Mucosa of rectum (tissue), 2 donors: ENCODE measurements around the gene PDE4D.
"Not testable (repeated sequence)": the region's sequence is repeated elsewhere in the genome, so short reads cannot be mapped to it uniquely, and the experiment has no call there.

ENCODE experiments used
- H3K27ac ChIP-seq, 2 donors: one replicate each; pipeline ENCODE4 v1.7.0; 2013; ENCODE audit warnings: inconsistent platforms in 2 of 2, low read depth in 2 of 2, low read length in 2 of 2
- H3K27me3 ChIP-seq, 2 donors: one replicate each; pipeline ENCODE4 v1.7.0; 2013; ENCODE audit warnings: low read length in 2 of 2; ENCODE audit not compliant: control insufficient read depth in 2 of 2, insufficient read depth in 2 of 2
- H3K36me3 ChIP-seq, 2 donors: one replicate each; pipeline ENCODE4 v1.7.0; 2013; ENCODE audit warnings: low read length in 2 of 2; ENCODE audit not compliant: control insufficient read depth in 2 of 2, insufficient read depth in 2 of 2
- H3K4me1 ChIP-seq, 2 donors: one replicate each; pipeline ENCODE4 v1.7.0; 2013; ENCODE audit warnings: low read length in 2 of 2, mild to moderate bottlenecking in 1 of 2; ENCODE audit not compliant: control insufficient read depth in 2 of 2, insufficient read depth in 2 of 2
- H3K4me3 ChIP-seq, 2 donors: one replicate each; pipeline ENCODE4 v1.7.0; 2013; ENCODE audit warnings: low read length in 2 of 2
- H3K9ac ChIP-seq, 2 donors: one replicate each; pipeline ENCODE4 v1.7.0; 2013; ENCODE audit warnings: low read length in 2 of 2, low read depth in 1 of 2, mild to moderate bottlenecking in 1 of 2
- H3K9me3 ChIP-seq, 2 donors: one replicate each; pipeline ENCODE4 v1.7.0; 2013; ENCODE audit warnings: low read length in 2 of 2; ENCODE audit not compliant: control insufficient read depth in 2 of 2
- donor health status: healthy.
- donor health status: Normal muscosa, but diverticular disease.

PDE4D gene

DNA sequence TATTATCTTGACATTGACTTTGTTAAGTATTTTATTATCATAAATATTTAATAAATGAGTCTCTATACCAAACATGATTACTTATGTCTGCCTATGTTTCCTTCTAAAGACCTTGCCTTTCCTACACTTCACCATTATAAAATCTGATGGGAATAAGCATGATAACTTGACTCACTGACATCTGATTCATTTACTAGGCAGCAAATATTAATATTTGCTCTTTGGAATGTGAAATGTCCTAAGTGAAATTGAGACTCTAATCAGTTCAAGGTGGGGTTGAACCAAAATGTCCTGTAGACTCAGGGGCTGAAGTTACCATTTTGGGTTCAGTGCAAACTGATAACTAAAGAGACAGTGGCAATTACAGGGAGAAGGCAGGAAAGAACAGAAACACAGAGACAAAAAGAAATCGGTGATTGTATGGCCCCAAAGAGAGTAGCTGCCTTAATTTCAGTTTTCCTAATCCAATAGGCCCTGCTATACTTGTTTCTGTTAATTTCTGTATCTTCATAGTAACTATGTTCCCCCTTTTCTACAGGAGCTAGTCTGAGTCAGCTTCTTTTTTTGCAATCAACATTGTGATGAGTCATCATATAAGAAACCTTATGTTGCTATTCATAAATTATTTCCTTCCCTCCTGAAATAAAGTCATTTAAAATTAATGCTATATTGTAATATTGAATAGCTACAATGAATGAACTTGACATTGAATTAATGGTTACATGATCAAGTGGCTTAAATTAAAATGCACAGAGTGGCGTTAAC lies 296.8 kb downstream of the PDE4D start:
- Histone ChIP-seq H3K27ac (no peak overlapping the region), H3K4me3 (no peak overlapping the region), H3K4me1 (peaks cover 3 to 6% of the 10 kb centered on the region in 2 donors), H3K9me3 (no peaks in the 10 kb centered on the region), H3K9ac (no peak overlapping the region), H3K27me3 (no peaks in the 10 kb centered on the region), H3K36me3 (no peaks in the 10 kb centered on the region)

DNA sequence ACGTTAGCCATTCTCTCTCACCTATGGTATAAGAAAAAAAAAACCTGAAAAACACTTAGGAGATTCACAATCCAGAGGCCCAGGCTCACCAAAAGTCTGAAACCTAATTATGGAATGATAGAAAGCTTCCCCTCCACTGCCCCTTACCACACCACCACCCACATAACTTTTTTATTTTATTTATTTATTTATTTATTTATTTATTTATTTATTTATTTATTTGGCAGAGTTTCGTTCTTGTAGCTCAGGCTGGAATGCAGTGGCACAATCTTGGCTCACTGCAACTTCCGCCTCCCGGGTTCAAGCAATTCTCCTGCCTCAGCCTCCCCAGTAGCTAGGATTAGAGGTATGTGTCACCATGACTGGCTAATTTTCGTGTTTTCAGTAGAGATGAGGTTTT lies 299.4 kb downstream of the PDE4D start:
- not testable (repeated sequence) for H3K9ac ChIP-seq, H3K4me3 ChIP-seq, H3K36me3 ChIP-seq, H3K27ac ChIP-seq, H3K27me3 ChIP-seq, H3K9me3 ChIP-seq
- peaks cover 7 to 14% of the 10 kb centered on the region in 2 donors for H3K4me1 ChIP-seq

DNA sequence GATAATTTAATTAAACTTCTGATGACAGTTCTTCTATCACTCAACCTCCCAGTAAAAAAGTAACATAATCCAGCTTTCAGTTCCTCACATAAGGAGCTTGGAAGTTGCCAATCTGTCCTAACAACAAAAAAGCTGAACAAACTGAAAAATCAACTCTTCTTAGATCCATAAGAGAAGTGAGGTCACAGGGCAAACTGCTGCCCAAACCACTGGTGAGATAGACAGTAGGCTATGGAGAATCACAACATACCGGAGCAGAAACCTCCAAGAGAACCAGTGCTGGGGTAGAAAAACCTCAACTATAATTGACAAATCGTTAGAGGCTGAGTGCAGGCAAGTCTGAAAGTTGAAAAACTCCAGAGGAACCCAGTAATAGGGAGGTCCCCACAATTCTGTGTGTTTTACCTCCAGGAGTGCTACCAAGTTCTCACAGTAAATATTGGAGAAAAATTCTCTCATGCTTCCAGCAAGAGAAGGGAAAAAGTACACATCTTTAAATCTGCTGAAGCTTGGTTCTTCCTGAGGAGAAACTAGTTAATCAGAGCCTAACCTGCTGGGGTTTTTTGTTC lies 300.0 kb downstream of the PDE4D start:
- Histone ChIP-seq H3K27ac (no peak overlapping the region), H3K9ac (no peak overlapping the region), H3K36me3 (no peaks in the 10 kb centered on the region), H3K4me1 (peaks cover 4 to 20% of the 10 kb centered on the region in 2 donors), H3K4me3 (no peak overlapping the region), H3K9me3 (no peaks in the 10 kb centered on the region), H3K27me3 (no peaks in the 10 kb centered on the region)

DNA sequence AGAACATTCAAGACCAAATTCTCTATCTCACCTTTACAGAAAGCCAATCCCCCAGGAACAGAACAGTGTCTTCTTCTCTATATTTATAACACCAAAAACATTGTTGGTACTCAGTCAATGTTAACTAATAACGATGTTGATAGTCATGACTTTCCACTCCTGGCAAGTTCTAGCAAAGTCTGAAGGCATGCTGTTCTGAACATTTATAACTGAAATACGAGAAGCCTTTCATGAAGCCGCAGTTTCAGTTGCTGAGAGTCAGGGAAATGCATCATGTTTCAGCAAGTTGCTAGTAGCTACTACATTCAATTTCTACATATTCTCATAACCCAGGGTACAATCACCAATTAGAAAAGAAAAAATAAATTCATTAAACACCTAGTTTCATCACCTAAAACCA lies 301.4 kb downstream of the PDE4D start:
- Histone ChIP-seq H3K9ac (no peak overlapping the region), H3K4me1 (peaks cover 8 to 25% of the 10 kb centered on the region in 2 donors), H3K9me3 (no peaks in the 10 kb centered on the region), H3K36me3 (no peaks in the 10 kb centered on the region), H3K4me3 (peak overlapping the region in 1 of 2 donors; percentile 14), H3K27me3 (no peaks in the 10 kb centered on the region), H3K27ac (no peak overlapping the region)

DNA sequence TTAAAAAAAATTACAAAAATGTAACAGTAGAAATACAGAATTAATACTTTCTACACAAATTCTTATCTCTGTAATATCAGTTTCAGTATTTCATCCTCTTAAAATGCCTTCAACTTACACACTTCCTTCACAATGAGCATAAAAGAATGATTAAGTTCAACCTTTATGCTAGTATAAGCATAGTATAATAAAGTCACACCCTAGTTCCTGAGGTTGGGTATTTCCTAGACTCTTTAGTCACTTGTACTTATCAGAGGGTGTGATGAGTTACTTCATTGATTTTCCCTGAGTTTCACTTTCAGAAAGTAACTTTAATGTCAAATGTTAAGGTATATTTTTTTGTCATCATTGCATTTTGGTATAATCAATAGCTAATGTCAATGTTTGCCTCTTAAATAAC lies 302.4 kb downstream of the PDE4D start:
- Histone ChIP-seq H3K27me3 (no peaks in the 10 kb centered on the region), H3K27ac (peak overlapping the region; percentile 85 to 88), H3K36me3 (no peaks in the 10 kb centered on the region), H3K9me3 (no peaks in the 10 kb centered on the region), H3K4me1 (peaks cover 8 to 25% of the 10 kb centered on the region in 2 donors), H3K4me3 (peak overlapping the region in 1 of 2 donors; percentile 42), H3K9ac (peak overlapping the region in 1 of 2 donors; percentile 45)

DNA sequence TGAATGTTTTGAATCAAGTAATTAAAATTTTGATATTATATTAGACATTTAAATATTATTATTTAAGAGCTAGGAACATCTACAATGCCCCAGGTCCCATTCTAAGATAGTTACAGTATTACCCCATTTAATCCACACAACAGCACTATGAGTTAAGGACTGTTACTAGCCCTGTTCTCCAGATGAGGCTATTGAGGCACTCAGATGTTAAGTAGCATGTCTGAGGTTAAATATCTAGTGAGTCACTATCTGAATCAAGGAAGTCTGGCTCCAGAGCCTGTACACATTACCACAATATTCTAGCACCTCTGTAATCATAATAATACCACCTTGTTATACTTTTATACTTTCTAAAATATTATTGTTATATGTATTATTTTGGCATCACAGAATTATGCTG lies 304.6 kb downstream of the PDE4D start:
- Histone ChIP-seq H3K9me3 (no peaks in the 10 kb centered on the region), H3K27ac (no peak overlapping the region), H3K4me1 (peaks cover 8 to 26% of the 10 kb centered on the region in 2 donors), H3K36me3 (no peaks in the 10 kb centered on the region), H3K9ac (no peak overlapping the region), H3K4me3 (no peak overlapping the region), H3K27me3 (no peaks in the 10 kb centered on the region)

DNA sequence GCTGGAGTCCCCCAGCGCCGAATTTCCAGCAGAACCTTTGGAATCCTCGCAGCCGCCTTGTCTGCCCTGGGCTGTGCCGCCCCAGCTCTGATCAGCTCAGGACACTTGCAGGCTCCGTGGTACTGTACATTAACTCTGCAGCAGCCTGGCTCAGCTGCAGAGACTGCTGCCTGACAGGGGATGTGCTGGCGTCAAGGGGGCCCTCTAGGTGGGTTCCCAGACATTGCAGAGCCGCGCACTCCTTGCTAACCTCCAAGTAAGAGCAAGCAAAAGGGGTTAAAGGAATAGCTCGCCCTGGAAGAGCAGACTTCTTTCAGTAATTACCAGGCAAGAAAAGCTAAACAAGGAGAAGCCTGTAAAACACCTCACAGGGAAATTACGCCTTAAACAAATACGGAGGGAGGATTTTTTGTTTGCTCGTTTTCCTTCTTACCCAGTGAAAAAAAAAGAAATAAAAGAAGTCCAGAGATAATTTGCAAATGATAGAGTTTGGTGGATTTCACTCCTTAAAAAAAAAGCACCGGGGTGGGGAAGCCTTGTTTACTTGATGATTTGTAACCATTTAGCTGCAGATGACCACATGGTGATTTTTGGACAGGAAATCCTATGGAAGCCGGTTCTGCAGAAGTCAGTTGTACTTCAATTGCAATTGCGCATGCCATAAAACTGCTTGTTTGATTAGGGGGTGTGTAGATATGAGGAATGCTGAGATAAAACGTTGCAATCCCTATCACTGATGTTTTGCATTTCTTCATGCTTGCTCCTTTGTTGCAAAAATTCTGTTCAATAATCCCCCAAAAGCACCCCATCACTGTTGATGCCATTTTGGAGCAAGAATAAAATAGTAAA lies 305.8 kb downstream of the PDE4D start:
- peak overlapping the region; percentile 1 to 74 for H3K9ac ChIP-seq
- peak overlapping the region; percentile 71 to 72 for H3K4me3 ChIP-seq
- H3K9me3 ChIP-seq, result no peaks in the 10 kb centered on the region
- H3K36me3 ChIP-seq, result no peaks in the 10 kb centered on the region
- H3K4me1 ChIP-seq, result peaks cover 15 to 36% of the 10 kb centered on the region in 2 donors
- peak overlapping the region; percentile 80 to 82 for H3K27ac ChIP-seq
- no peaks in the 10 kb centered on the region for H3K27me3 ChIP-seq

DNA sequence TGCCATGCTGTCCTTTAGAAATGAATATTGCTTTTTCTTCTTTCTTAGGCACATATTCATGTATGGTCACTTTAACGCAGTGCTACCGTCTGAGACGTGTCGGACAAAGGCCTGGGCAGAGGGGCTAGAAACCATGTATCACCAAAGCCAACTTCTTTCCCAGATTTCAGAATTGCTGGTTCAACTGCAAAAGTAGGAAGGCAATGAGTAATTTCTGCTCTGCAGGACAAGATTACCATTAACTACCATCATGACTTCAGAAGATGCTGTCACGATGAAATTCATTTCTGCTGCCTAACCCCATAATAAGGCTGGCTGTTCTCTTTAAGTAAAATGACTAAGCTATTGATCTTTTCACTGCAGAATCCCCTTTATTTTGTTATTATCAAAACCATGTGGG lies 306.7 kb downstream of the PDE4D start:
- H3K9ac ChIP-seq, result peak overlapping the region; percentile 14 to 74
- peaks cover 18 to 33% of the 10 kb centered on the region in 2 donors for H3K4me1 ChIP-seq
- peak overlapping the region; percentile 80 to 82 for H3K27ac ChIP-seq

DNA sequence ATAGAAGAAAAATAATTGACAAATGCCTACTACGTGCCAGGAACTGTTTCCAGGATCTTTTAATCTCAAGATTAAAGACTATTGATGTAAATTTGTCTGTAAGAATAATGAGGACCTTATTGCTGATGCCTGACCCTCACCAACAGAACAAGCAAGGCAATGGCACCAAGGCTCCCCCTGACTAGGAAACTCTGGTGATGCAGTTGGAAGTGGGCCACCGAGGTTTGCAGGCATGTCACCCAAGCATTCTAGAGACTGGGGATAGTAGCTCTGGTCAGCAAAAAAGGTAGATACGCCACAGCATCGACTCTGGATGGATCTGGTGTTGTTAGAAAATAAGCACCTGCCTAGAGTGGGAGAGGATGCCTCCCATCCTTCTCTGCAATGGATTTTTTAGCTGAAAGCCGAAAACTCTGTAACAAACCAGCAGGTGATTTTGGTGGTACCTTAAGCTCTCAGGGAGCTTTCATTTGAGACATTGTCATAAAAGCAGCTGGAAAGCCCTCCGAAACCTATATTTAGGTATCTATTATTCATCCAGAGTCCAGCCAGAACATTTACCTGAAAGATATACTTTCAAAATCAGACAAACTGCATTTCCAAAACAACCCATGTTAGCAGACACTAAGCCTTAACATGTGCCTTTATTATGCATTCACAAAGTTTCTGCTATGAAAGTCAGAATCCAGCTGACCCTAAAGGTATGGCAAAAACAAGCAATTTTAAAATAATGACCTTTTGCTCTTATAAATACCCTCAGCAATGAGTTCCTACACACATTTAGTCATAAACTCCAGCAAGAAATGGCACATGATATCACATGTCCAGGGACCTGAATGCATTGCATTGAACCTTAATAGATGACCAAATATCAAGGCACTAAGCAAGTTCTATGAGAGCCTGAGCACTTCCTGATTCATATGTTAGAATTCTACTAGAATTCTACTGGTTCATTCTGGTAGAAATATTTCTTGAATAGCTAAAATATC lies 308.4 kb downstream of the PDE4D start:
- H3K27me3 ChIP-seq, result no peaks in the 10 kb centered on the region
- H3K9ac ChIP-seq, result peak overlapping the region; percentile 63 to 74
- H3K27ac ChIP-seq, result peak overlapping the region; percentile 80 to 82
- no peaks in the 10 kb centered on the region for H3K36me3 ChIP-seq
- peak overlapping the region; percentile 71 to 72 for H3K4me3 ChIP-seq
- H3K4me1 ChIP-seq, result peaks cover 14 to 28% of the 10 kb centered on the region in 2 donors
- no peaks in the 10 kb centered on the region for H3K9me3 ChIP-seq

More for the DNA sequence above, 306.7 kb downstream of the PDE4D start:
- H3K9me3 ChIP-seq, result no peaks in the 10 kb centered on the region
- no peaks in the 10 kb centered on the region for H3K27me3 ChIP-seq
- no peaks in the 10 kb centered on the region for H3K36me3 ChIP-seq
- peak overlapping the region; percentile 71 to 72 for H3K4me3 ChIP-seq
